Endothelial cell of umbilical vein (primary cell): ENCODE data around the gene KIF19. TPM values are rescaled to one million over a fixed set of nuclear protein-coding genes. Genes with fewer than 3 reads are reported as not detected.

Experiments
- BruUV-seq: library from RNA; stranded (reverse); fragments of 400-500 nt; replicated peaks from 2 replicates; lab custom pipeline; 2021; lab: Mats Ljungman, UMichigan
- CTCF ChIA-PET: fragments of 300-600, 350-600 bp; sonication (Branson Sonifier 250); formaldehyde crosslinking; loops from one replicate; lab custom pipeline; 2021; ENCODE audit warnings: antibody characterized with exemption, inconsistent platforms; lab: Charles Lee
- POLR2A ChIA-PET: fragments of 300-600, 350-600 bp; sonication (Branson Sonifier 250); formaldehyde crosslinking; loops from one replicate; lab custom pipeline; 2021; ENCODE audit warnings: antibody characterized with exemption, inconsistent platforms; lab: Charles Lee
- DNase-seq: peaks from one replicate; pipeline ENCODE4 v3.0.0-alpha.2; 2011; ENCODE audit warnings: low read depth, low spot score
- FAIRE-seq: peaks from 2 replicates; lab custom pipeline; 2011; peaks lifted over from hg19 to GRCh38; lab: Jason Lieb, UNC
- H2AFZ ChIP-seq: 2 replicates; pipeline ENCODE4 v1.6.0; 2012; ENCODE audit warnings: low read depth, low read length, control low read depth, inconsistent platforms
- H3K27ac ChIP-seq: 2 replicates; pipeline ENCODE4 v1.5.1; 2011; ENCODE audit warnings: low read depth, mild to moderate bottlenecking, control low read depth, low read length, moderate library complexity; ENCODE audit not compliant: insufficient read depth
- H3K27me3 ChIP-seq, 2 experiments: 2 replicates each; pipeline versions ENCODE4 v1.6.0 to v1.6.1; 2011; ENCODE audit warnings: low read length in 2 of 2, mixed read lengths in 1 of 2; ENCODE audit not compliant: control insufficient read depth in 2 of 2, insufficient read depth in 2 of 2
- H3K36me3 ChIP-seq, 2 experiments: 2 replicates in 1 of 2; 3 replicates in 1 of 2; pipeline ENCODE4 v1.5.1; 2011; ENCODE audit warnings: low read length in 2 of 2, mild to moderate bottlenecking in 1 of 2, moderate library complexity in 1 of 2; ENCODE audit not compliant: control insufficient read depth in 2 of 2, insufficient read depth in 2 of 2; ENCODE audit errors: extremely low read depth in 1 of 2
- H3K4me1 ChIP-seq: 3 replicates; pipeline ENCODE4 v1.5.1; 2011; ENCODE audit warnings: mild to moderate bottlenecking, low read length; ENCODE audit not compliant: control insufficient read depth, insufficient read depth; ENCODE audit errors: extremely low read depth
- H3K4me2 ChIP-seq: 2 replicates; pipeline ENCODE4 v1.6.1; 2011; ENCODE audit warnings: low read length, control low read depth, mixed read lengths; ENCODE audit not compliant: insufficient read depth
- H3K4me3 ChIP-seq, 3 experiments: fragments of 200-600 bp in 1 of 3; sonication (generic), shearing (Covaris generic) in 1 of 3; replicated peaks in 1 of 3; 2 replicates each; pipeline ENCODE4 v1.5.1; 2011 to 2016; ENCODE audit warnings: control low read depth in 3 of 3, low read length in 3 of 3, mild to moderate bottlenecking in 2 of 3, inconsistent platforms in 1 of 3, low read depth in 1 of 3, moderate library complexity in 1 of 3; ENCODE audit not compliant: insufficient read depth in 1 of 3
- H3K79me2 ChIP-seq: 2 replicates; pipeline ENCODE4 v1.6.0; 2012; ENCODE audit warnings: low read length, inconsistent platforms; ENCODE audit not compliant: control insufficient read depth, insufficient read depth
- H3K9ac ChIP-seq: replicated peaks from 2 replicates; pipeline ENCODE3; 2011; ENCODE audit warnings: low read length, control low read depth; ENCODE audit not compliant: insufficient read depth; ENCODE audit errors: extremely low read depth
- H3K9me1 ChIP-seq: replicated peaks from 3 replicates; pipeline ENCODE4 v1.6.0; 2011; ENCODE audit warnings: mild to moderate bottlenecking, low read length; ENCODE audit not compliant: control insufficient read depth, insufficient read depth; ENCODE audit errors: extremely low read depth
- H3K9me3 ChIP-seq: replicated peaks from 2 replicates; pipeline ENCODE4 v1.5.1; 2012; ENCODE audit warnings: low read length, inconsistent platforms; ENCODE audit not compliant: control insufficient read depth, insufficient read depth
- H4K20me1 ChIP-seq: replicated peaks from 2 replicates; pipeline ENCODE3; 2011; ENCODE audit warnings: mild to moderate bottlenecking, low read length; ENCODE audit not compliant: control insufficient read depth, insufficient read depth; ENCODE audit errors: extremely low read depth
- EZH2 ChIP-seq: IDR thresholded peaks from 2 replicates; pipeline ENCODE4 v1.6.1; 2012; ENCODE audit warnings: borderline replicate concordance, low read depth, mild to moderate bottlenecking, moderate library complexity, low read length, inconsistent platforms; ENCODE audit not compliant: severe bottlenecking
- FOS ChIP-seq: IDR thresholded peaks from 2 replicates; pipeline ENCODE4 v1.6.1; 2011; ENCODE audit warnings: mild to moderate bottlenecking, low read length, moderate library complexity, borderline replicate concordance; ENCODE audit not compliant: insufficient read depth
- GATA2 ChIP-seq: IDR thresholded peaks from 2 replicates; pipeline ENCODE4 v1.7.0; 2011; ENCODE audit warnings: low read depth, mild to moderate bottlenecking, moderate library complexity, mixed read lengths, low read length; ENCODE audit not compliant: insufficient read length, insufficient read depth
- JUN ChIP-seq: IDR thresholded peaks from 2 replicates; pipeline ENCODE4 v1.6.1; 2011; ENCODE audit warnings: borderline replicate concordance, low read depth; ENCODE audit not compliant: insufficient read length, insufficient read depth
- MYC ChIP-seq: IDR thresholded peaks from one replicate; pipeline ENCODE4 v1.6.1; 2011; ENCODE audit warnings: mild to moderate bottlenecking, low read depth, low read length
- POLR2A ChIP-seq: IDR thresholded peaks from 2 replicates; pipeline ENCODE4 v1.6.1; 2012; ENCODE audit warnings: low read depth, mild to moderate bottlenecking, control low read depth, low read length
- POLR2AphosphoS5 ChIP-seq: IDR thresholded peaks from 2 replicates; pipeline ENCODE4 v1.6.1; 2012; ENCODE audit warnings: low read depth, mild to moderate bottlenecking, control low read depth, low read length, moderate library complexity; ENCODE audit not compliant: insufficient read depth
- dilution Hi-C: fragments of 300-500 bp; cut with MboI; formaldehyde crosslinking; loops from one replicate; pipeline ENCODE4 v1.15.0; 2019; ENCODE audit warnings: low sequenced_read_pairs; ENCODE audit not compliant: extremely low pct_ligation_motif_present
- intact Hi-C: fragments of 100-400 bp; cut with micrococcal nuclease; formaldehyde crosslinking; loops from one replicate; pipeline ENCODE4 v1.10.0; 2022
- polyA plus RNA-seq, 4 experiments: library from polyadenylated mRNA; depleted of rRNA in 3 of 4; stranded (reverse) in 3 of 4; unstranded in 1 of 4; fragments of >200 nt; gene quantifications; 2 replicates each; pipeline versions ENCODE4 v1.2.1 to v1.2.3, GENCODE V29; 2011 to 2012; ENCODE audit warnings: missing spikeins in 1 of 4
- total RNA-seq: library from RNA; stranded (reverse); gene quantifications from 2 replicates; pipeline ENCODE4 v1.2.3, GENCODE V29; 2021
- TF ChIP-seq, protein P1 (sequence below): IDR thresholded peaks from 2 replicates; pipeline ENCODE4 v1.6.1; 2011; ENCODE audit not compliant: insufficient read depth, insufficient read length
- TF ChIP-seq, protein P2 (sequence below), 2 donors: IDR thresholded peaks; 1 replicate in 1 of 2; 2 replicates in 1 of 2; pipeline ENCODE4 v1.5.1; 2011; ENCODE audit warnings: low read length in 2 of 2, mild to moderate bottlenecking in 2 of 2, moderate library complexity in 2 of 2, control low read depth in 1 of 2, inconsistent platforms in 1 of 2, low read depth in 1 of 2; ENCODE audit not compliant: insufficient read depth in 1 of 2; ENCODE audit errors: extremely low read depth in 1 of 2

Gene KIF19
- total and polyA plus RNA-seq, 2 donors (not counting 3 experiments of a cell fraction or from before 2014, with no cell fraction given) = 0.10 to 0.84 TPM

DNA sequence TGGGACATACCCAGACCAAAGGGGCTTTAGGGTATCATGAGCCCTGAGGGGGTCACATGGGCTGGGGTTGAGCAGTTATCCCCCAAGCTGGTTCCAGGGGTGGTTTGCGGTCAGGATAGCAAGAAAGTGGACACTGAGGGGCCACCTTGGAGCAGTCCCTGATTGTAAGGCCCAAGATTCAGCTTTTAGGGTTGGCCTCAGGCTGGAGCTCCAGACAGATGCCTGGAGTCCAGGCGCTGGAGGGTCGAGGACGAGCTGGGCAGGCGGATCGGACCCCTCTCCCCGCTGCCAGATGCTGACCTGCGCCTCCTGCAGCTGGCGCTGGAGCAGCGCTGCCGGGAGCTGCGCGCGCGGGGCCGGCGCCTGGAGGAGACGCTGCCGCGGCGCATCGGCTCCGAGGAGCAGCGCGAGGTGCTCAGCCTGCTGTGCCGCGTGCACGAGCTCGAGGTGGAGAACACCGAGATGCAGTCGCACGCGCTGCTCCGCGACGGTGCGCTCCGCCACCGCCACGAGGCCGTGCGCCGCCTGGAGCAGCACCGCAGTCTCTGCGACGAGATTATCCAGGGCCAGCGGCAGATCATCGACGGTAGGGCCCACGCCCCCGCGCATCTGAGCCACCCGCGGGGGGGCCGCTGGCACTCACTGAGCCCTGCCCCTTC, 25.7 kb downstream of the KIF19 start:
- no peaks in the 10 kb centered on the region for H4K20me1 ChIP-seq
- H3K27me3 ChIP-seq = peaks cover 3 to 19% of the 10 kb centered on the region in 2 experiments
- POLR2A ChIA-PET = no interaction called here
- intact Hi-C loops (no loop called here), dilution Hi-C loops (no loop called here)
- no peak overlapping the region for H3K27ac ChIP-seq
- no peak for FAIRE-seq
- no peaks in the 10 kb centered on the region for H3K36me3 ChIP-seq
- no peak overlapping the region for H3K9ac ChIP-seq
- H3K9me3 ChIP-seq = no peaks in the 10 kb centered on the region
- no peaks in the 10 kb centered on the region for H3K79me2 ChIP-seq
- CTCF ChIA-PET = interaction anchor here (1.1 to 2.5 kb wide), 3 partner anchors 12 to 922 kb away, joined by 3 to 13 read pairs (median 4); partner anchors contain the start of gene GPR142
- H3K4me1 ChIP-seq = no peaks in the 10 kb centered on the region
- DNase-seq = no peak
- no peak overlapping the region for H3K4me3 ChIP-seq
- H2AFZ ChIP-seq = no peak overlapping the region
- TF ChIP-seq, protein P1, sequence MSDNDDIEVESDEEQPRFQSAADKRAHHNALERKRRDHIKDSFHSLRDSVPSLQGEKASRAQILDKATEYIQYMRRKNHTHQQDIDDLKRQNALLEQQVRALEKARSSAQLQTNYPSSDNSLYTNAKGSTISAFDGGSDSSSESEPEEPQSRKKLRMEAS = no peak
- TF ChIP-seq GATA2 (no peak), FOS (no peak), POLR2A (no peak), POLR2AphosphoS5 (no peak), MYC (no peak), JUN (no peak), EZH2 (no peak)
- TF ChIP-seq, protein P2, sequence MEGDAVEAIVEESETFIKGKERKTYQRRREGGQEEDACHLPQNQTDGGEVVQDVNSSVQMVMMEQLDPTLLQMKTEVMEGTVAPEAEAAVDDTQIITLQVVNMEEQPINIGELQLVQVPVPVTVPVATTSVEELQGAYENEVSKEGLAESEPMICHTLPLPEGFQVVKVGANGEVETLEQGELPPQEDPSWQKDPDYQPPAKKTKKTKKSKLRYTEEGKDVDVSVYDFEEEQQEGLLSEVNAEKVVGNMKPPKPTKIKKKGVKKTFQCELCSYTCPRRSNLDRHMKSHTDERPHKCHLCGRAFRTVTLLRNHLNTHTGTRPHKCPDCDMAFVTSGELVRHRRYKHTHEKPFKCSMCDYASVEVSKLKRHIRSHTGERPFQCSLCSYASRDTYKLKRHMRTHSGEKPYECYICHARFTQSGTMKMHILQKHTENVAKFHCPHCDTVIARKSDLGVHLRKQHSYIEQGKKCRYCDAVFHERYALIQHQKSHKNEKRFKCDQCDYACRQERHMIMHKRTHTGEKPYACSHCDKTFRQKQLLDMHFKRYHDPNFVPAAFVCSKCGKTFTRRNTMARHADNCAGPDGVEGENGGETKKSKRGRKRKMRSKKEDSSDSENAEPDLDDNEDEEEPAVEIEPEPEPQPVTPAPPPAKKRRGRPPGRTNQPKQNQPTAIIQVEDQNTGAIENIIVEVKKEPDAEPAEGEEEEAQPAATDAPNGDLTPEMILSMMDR (IDR thresholded peaks at IDR 0.05; ENCODE audit: extremely low read depth in 1 of 2, insufficient read depth in 1 of 2, low read depth in 1 of 2, low read length in 2 of 2) = no peak
- BruUV-seq = no TSS peak
- no peaks in the 10 kb centered on the region for H3K9me1 ChIP-seq
- H3K4me2 ChIP-seq = no peak overlapping the region
